GM18909 (cell line): ENCODE measurements around the gene CDIPT.

Experiments
- ATAC-seq: cut with Tn5 transposase; IDR thresholded peaks from one replicate; pipeline ENCODE4 v1.9.1; 2021; ENCODE audit warnings: mild to moderate bottlenecking; ENCODE audit not compliant: unreplicated experiment, poor library complexity

The CDIPT gene

DNA sequence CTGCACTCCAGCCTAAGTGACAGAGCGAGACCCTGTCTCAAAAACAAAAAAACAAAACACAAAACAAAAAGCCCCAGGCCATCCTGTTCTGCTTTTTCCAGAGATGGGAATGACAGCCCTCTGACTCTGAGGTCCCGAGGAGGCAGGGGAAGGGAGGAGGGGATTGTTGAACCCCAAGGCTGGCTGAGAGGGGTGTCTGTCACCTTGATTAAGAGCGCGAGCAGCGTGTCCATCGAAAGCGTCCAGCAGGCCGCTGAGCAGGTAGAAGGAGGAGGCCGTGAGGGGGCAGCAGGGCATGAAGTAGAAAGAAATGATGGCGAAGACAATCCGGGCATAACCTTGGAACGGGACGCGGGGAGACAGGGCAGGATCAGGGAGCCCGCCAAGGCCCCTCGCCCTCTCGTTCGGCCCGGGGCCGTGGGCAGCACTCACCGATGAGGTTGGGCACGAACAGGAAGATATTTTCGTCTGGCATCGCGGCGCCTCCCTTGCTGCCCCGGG is 593 bp downstream of the CDIPT start:
- no peak for ATAC-seq

DNA sequence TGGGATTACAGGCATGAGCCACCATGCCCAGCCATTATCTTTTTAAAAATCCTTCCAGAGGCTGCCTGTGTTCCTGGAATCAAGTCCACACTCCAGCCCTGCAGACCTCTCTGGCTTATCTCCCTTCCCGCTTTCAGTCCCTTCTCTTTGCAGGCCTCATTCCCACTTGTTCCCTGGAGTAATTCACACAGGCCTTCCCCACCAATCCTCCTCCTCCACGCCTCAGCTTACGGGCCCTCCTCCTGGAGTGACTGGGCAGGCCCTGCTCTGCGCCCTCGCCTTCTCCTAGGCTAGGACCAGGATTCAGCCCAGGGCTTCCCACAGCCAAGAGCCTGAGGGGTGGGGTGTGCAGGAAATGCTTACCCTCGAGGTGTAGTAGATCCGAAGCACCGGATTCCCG is 2.8 kb downstream of the CDIPT start:
- ATAC-seq = no peak

DNA sequence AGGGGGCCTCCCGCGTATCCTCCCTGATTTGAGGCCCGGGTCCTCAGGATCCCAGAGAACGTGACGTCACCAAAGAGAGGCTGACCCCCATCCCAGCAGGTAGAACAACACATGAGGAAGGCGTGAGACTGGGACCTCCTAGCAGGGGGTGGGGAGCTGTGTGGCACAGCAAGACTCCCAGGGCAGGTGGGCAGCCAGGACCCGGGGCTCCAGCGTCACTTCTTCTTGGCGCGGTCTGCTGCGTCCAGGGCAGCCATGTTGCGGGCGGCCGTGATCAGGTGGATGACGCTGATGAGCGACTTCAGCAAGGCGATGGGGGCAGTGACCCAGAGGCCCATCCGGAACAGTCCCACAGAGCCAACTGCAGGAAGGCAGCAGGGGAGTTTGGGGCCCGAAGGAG is 4.1 kb downstream of the CDIPT start:
- no peak for ATAC-seq

DNA sequence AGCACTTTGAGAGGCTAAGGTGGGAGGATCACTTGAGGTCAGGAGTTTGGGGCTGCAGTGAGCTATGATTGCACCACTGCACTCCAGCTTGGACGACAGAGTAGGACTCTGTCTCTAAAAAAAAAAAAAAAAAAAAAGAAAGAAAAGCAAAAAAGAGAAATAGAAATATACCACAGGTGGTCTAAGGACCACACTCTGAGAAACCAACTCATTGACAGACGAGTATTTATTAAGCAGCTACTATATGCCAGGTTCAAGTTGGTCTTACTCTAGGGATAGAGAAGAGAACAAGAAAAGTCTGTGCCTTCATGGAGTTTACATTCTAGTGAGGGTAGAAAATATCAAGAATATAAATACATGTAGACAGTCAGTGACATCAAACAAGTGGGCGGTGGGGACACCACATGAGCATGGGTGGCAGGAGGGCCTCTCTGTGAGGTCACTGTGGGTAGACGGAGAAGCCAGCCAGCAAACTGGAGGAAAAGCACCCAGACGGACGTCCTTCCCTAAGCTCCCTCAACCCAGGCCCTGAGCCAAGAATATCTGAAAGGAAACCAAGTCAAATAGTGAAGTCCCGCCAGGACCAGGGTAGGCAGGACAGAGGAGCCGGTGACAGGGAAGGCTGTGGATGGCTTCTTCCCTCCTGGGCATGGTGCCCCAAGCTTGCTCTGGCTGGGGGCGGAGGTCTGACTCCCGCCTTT is 4.7 kb downstream of the CDIPT start:
- ATAC-seq = no peak

DNA sequence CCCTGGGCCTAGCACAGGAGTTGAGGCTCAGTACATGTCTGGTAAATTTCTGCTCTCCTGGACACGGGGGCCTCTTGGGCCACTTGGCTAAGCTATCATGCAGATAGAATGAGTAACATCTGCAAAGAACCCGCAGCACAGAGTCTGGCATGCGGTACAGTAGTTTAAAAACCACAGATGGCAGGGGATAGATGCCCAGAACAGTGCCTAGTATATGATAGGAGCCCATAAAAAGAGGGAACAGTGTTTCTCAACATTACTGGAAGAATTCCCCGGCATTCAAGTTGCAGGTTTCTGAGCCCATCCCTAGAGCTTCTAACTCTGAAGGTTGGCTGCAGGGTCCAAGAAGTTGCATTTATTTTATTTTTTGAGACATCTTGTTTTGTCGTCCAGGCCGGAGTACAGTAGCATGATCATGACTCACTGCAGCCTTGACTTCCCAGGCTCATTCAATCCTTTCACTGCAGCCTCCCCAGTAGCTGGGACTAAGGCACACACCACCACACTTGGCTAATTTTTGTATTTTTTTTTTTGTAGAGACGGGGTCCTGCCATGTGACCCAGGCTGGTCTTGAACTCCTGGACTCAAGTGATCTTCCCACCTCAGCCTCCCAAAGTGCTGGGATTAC is 5.8 kb downstream of the CDIPT start:
- no peak for ATAC-seq

DNA sequence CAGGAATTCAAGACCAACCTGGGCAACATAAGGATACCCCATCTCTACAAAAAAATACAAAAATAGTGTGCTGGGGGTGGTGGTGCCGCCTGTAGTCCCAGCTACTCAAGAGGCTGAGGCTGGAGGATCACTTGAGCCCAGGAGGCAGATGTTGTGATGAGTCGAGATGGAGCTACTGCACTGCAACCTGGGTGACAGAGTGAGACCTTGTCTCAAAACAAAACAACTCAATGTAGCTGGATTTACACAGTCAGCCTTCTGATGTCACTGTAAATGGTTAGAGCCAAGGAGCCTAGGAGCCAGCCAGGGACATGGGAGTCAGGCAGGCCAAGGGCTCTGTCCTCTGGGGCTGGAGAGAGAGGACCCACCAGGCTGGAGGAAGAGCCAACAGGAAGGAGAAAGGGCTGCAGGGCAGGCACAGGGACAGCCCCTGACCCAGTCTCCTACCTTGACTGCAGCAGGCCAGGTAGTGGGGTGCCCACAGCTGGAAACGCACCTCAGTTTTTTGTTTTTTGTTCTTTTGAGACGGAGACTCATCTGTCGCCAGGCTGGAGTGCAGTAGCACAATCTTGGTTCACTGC is 8.4 kb downstream of the CDIPT start:
- ATAC-seq = no peak

DNA sequence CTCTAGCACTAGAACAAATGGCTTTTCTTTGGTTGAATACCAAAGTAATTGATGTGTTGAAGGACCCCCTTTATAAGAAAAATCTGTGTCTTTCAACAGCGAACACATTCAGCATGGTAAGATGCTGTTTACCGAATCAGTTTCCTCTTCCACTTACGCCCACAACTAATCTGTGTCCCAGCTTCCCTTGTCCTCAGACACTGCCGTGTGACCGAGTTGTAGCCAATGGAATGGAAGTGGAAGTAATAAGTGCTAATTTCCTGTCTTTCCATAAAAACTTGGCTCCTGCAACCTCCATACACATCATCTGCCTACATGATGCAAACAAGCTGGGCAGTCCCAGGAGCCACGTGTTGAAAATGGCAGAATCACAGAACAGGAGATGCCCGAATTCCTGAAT is 10.4 kb downstream of the CDIPT start:
- no peak for ATAC-seq

DNA sequence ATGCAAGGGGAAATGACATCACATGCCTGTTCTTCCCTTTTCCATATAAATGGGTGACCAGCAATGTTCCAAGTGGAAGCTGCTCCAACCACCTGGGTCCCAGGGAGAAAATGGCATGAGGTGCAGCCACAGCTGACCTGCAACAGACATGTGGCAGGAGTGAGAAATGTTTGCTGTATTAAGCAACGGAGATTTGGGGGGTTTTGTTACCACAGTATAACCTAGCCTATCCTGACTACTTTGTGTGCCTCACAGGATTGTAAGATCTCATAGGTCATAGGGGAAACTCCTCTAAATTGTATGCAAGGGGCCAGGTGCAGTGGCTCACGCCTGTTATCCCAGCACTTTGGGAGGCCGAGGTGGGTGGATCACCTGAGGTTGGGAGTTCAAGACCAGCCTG is 12.0 kb downstream of the CDIPT start:
- ATAC-seq = no peak

DNA sequence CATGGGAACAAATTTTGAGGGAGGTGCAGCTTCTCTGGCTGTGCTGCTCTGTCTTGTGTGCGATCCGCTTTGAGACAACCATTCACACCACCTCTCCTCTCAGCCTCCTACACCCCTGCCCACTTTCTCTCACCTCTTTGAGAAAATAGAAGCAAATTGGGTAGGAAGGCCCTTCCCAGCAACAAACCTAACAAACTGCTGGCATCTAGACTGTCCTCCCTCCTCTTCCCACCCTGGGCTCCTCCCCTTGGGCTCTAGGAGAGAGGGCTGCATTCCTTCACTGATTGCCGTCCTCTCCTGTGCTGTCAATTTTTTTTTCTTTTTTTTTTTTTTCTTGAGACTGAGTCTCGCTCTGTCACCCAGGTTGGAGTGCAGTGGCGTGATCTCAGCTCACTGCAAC is 13.5 kb downstream of the CDIPT start:
- no peak for ATAC-seq

DNA sequence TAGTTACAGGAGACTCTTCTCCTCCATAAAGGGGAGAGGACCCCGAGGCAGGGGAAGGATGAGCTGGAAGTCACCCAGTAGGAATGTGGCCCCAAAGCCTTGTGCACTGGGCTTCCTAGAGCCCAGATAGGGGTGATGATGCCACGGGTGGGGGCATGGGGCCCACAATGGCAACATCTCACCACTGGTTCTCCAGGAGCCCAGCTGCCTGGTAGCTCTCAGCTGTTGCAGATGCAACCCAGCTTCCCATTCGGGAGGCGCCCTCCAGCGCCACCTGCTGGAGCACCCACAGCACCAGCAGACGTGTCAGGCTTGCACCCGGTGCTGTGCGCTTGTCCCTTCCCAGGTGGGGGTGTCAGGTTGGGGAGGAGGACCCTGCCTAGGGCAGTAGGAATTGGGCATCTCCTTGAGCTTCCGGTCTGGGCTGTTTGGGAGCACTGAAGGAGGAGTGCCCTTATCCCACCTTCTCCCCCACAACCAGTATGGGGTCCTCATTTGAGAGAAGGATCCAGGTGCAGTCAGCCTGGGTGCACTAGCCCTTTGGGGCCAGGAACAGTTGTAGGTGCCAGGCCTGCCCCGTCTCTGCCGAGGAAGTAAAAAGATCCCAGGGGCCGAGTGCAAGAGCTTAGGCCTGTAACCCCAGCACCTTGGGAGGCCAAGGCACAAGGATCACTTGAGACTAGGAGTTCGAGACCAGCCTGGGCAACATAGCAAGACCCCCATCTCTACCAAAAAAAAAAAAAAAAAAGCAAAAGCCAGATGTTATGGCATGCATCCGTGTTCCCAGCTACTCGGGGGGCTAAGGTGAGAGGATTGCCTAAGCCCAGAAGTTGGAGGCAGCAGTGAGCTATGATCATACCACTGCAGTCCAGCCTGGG is 14.4 kb downstream of the CDIPT start:
- ATAC-seq = no peak

DNA sequence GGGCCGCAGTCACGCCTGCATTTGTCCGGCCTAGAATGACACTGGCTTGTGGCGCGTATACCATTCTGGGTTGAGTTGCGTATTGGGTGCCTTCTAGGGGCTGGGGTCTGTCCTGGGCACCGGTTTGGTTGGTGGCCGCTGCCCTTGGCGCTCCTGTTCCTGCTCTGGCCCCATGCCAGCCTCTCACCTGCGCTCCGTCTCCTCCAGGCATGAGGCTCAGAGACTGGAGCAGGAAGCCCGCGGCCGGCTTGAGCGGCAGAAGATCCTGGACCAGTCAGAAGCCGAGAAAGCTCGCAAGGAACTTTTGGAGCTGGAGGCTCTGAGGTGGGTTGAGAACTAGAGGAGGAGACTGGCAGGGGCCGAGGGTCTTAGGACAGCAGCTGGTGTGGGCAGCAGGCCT is 17.4 kb downstream of the CDIPT start:
- no peak for ATAC-seq

DNA sequence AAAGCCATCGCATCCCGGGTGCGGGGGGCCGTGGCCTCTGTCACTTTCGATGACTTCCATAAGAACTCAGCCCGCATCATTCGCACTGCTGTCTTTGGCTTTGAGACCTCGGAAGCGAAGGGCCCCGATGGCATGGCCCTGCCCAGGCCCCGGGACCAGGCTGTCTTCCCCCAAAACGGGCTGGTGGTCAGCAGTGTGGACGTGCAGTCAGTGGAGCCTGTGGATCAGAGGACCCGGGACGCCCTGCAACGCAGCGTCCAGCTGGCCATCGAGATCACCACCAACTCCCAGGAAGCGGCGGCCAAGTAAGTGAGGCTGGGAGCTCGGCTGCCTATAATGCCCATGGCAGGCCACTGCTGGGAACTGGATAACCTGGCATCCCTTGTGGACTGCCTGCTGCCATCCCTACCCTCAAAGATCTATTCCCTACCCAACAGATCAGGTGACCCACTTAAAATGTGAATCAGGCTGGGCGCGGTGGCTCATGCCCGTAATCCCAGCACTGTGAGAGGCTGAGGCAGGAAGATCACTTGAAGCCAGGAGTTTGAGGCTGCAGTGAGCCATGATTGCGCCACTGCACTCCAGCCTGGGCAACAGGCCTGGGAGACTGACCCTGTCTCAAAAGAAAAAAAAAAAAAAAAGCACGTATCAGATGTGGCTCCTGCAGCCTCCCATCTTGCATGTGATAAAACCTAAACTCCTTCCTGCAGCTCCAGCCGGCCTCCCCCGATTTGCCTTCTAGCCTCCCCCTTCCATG is 18.3 kb downstream of the CDIPT start:
- ATAC-seq = no peak

DNA sequence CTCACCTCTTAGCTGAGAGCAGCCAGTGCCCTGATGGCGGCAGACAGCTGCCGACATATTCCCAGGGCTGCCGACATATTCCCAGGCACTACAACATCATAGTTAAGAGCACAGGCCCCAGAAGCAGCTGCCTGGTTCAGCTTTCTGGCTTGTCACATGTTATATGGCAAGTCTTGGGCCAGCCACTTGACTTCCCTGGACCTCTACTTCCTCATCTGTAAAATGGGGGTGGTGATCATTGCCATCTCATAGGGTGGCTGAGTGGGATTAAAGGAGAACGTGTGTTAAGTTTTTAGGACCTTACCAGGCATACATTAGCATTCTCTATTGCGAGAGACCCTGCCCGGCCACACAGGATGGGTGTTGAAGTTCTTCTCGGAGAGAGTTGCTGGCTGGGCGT is 19.1 kb downstream of the CDIPT start:
- no peak for ATAC-seq

DNA sequence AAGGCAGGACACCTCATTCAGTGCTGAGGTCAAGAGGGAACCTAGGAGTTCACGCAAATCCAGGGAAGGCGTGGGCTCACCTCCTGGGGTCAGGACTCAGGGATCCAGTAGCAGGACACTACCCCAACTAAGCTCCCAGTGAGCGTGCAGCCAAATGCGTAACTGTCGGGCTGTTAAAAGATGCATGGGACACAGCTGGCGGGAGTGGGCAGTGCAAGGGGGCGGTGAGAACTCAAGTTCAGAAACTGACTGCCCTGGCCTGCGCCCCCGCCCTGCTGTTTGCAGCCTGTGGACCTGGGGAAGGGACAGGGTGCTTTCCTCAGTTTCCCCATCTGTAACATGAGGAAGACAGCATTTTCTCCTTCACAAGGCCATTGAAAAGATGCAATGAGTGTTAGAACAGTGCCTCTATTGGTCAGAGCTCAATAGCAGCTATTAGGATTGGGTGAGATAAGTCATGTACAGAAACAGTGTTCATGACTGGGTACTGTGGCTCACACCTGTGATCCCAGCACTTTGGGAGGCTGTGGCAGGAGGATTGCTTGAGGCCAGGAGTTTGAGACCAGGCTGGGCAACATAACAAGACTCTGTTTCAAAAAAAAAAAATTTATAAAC is 20.2 kb downstream of the CDIPT start:
- ATAC-seq = no peak

DNA sequence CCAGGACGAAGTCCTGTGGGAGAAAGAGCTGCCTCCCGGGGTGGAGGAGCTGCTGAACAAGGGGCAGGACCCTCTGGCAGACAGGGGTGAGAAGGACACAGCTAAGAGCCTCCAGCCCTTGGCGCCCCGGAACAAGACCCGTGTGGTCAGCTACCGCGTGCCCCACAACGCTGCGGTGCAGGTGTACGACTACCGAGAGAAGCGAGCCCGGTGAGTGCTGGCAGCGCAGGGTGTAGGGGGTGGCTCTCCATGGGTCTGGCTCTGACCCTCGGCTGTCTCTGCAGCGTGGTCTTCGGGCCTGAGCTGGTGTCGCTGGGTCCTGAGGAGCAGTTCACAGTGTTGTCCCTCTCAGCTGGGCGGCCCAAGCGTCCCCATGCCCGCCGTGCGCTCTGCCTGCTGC is 21.4 kb downstream of the CDIPT start:
- ATAC-seq = no peak

DNA sequence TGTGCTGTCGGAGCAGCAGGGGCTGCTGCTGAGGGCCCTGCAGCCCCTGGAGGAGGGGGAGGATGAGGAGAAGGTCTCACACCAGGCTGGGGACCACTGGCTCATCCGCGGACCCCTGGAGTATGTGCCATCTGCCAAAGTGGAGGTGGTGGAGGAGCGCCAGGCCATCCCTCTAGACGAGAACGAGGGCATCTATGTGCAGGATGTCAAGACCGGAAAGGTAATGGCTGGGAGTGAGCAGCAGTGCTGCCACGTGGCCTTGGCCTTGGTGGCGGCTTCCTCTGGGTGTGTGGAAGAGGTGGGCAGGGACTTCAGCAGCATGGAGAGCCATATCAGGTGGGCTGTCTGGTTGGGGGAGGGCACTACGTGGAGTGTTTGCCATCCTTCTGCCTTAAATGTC is 22.8 kb downstream of the CDIPT start:
- ATAC-seq = no peak

DNA sequence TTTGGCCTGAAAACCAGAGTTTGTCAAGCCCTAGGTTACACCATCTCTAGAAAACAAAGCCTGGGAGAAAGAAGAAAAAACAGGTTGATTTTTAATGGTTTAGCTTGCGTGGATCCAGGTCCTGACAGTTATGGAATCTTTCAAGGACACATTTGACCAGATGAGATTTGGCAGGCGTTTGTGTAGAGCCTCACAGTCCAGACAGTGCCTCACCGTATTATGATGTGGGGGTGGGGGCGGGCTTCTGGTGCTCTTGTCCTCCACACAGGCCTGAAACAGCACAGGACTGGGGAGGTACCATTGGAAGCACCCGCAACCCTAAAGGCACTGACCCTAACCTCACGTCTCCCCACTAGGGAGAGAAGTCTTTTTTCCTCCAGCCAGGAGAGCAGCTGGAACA is 23.2 kb downstream of the CDIPT start:
- no peak for ATAC-seq

DNA sequence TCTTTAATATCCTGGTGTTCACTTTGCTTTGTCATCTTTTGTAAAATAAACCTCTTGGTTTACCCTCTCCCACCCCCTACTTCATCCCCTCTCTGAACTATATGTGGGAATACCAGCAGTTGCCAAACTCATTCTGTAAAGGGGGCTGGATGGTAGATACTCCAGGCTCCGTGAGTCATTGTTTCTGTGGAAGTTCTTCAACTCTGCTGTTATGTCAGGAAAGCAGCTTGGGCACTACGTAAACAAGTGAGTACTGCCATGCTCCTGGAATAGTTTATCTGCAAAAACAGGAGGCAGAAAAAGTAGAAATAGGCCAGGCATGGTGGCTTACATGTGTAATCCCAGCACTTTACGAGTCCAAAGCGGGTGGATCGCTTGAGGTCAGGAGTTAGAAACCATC is 25.2 kb downstream of the CDIPT start:
- ATAC-seq = no peak

DNA sequence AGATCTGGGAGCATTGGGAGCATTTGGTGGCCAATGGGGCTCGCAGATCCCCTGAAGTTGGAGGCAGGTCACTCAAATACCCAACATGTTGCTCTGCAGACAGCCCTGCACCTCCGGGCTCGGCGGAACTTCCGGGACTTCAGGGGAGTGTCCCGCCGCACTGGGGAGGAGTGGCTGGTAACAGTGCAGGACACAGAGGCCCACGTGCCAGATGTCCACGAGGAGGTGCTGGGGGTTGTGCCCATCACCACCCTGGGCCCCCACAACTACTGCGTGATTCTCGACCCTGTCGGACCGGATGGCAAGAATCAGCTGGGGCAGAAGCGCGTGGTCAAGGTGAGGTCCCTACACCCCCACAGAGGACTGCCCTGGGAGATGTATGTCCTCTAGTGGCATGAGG is 26.4 kb downstream of the CDIPT start:
- ATAC-seq = no peak

DNA sequence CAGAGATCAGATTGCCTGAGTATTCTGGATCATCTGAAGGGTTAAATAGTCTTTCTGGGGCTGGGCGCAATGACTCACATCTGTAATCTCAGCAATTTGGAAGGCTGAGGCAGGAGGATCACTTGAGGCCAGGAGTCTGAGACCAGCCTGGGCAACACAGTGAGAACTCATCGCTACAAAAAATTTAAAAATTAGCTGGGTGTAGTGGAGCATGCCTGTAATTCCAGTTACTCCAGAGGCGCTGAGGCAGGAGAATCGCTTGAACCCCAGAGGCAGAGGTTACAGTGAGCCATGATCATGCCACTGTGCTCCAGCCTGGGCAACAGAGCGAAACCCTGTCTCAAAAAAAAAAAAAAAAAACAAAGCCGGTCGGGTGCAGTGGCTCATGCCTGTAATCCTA is 27.1 kb downstream of the CDIPT start:
- ATAC-seq = no peak
